H1 (cell line): Measurements from ENCODE around the gene SPINT1. TPM values are rescaled to one million over a fixed set of nuclear protein-coding genes. Genes with fewer than 3 reads are reported as not detected.

Experiments used
- CTCF ChIA-PET: fragments of 300-600 bp; sonication (Branson Sonifier 250); formaldehyde crosslinking; loops from one replicate; lab custom pipeline; 2021; ENCODE audit not compliant: partially characterized antibody; lab: Charles Lee
- POLR2A ChIA-PET: fragments of 300-600 bp; sonication (Branson Sonifier 250); formaldehyde crosslinking; loops from one replicate; lab custom pipeline; 2021; ENCODE audit warnings: inconsistent platforms; ENCODE audit not compliant: partially characterized antibody; lab: Charles Lee
- DNase-seq, 2 experiments: peaks; one replicate each; pipeline versions ENCODE4 v3.0.0 to v3.0.0-alpha.2; 2010 to 2022; ENCODE audit warnings: low spot score in 2 of 2, low read depth in 1 of 2, mixed read lengths in 1 of 2
- FAIRE-seq: peaks from 2 replicates; lab custom pipeline; 2011; peaks lifted over from hg19 to GRCh38; lab: Jason Lieb, UNC
- H2AFZ ChIP-seq: 2 replicates; pipeline ENCODE4 v1.8.1; 2012; ENCODE audit warnings: low read length, inconsistent platforms
- H2AK5ac ChIP-seq: 2 replicates; pipeline ENCODE4 v1.6.1; 2013; ENCODE audit warnings: low read depth, low read length
- H2BK120ac ChIP-seq: replicated peaks from 2 replicates; pipeline ENCODE3; 2013; ENCODE audit warnings: low read depth, low read length, inconsistent platforms
- H2BK12ac ChIP-seq: 2 replicates; pipeline ENCODE4 v1.6.1; 2013; ENCODE audit warnings: low read depth, low read length
- H2BK15ac ChIP-seq: 2 replicates; pipeline ENCODE4 v1.6.1; 2013; ENCODE audit warnings: low read length
- H2BK20ac ChIP-seq: 2 replicates; pipeline ENCODE4 v1.6.1; 2013; ENCODE audit warnings: low read length
- H2BK5ac ChIP-seq: 2 replicates; pipeline ENCODE4 v1.6.1; 2013; ENCODE audit warnings: low read depth, low read length
- H3K14ac ChIP-seq: 2 replicates; pipeline ENCODE4 v1.6.1; 2013; ENCODE audit warnings: inconsistent platforms; ENCODE audit not compliant: insufficient read length
- H3K18ac ChIP-seq: 2 replicates; pipeline ENCODE4 v1.6.1; 2013; ENCODE audit warnings: low read length; ENCODE audit errors: extremely low read depth
- H3K23ac ChIP-seq: 2 replicates; pipeline ENCODE4 v1.6.1; 2013; ENCODE audit warnings: inconsistent platforms; ENCODE audit not compliant: insufficient read length
- H3K23me2 ChIP-seq: 2 replicates; pipeline ENCODE4 v1.6.1; 2013; ENCODE audit warnings: low read depth, low read length
- H3K27ac ChIP-seq: 2 replicates; pipeline ENCODE4 v1.6.1; 2011; ENCODE audit warnings: low read depth, low read length, inconsistent platforms
- H3K27me3 ChIP-seq, 4 experiments: replicated peaks in 1 of 4; 1 replicate in 1 of 4; 2 replicates in 3 of 4; pipeline versions ENCODE4 v1.6.1 to v1.8.1; 2011 to 2013; ENCODE audit warnings: low read length in 3 of 4, mild to moderate bottlenecking in 3 of 4, inconsistent platforms in 2 of 4, mixed read lengths in 2 of 4, moderate library complexity in 1 of 4; ENCODE audit not compliant: control insufficient read depth in 3 of 4, insufficient read depth in 3 of 4; ENCODE audit errors: extremely low read depth in 1 of 4
- H3K36me3 ChIP-seq, 4 experiments: 2 replicates each; pipeline versions ENCODE4 v1.6.1 to v1.8.1; 2011 to 2013; ENCODE audit warnings: mild to moderate bottlenecking in 4 of 4, low read length in 3 of 4, moderate library complexity in 2 of 4, control low read depth in 1 of 4, inconsistent platforms in 1 of 4; ENCODE audit not compliant: insufficient read depth in 4 of 4, control insufficient read depth in 2 of 4
- H3K4ac ChIP-seq: replicated peaks from 2 replicates; pipeline ENCODE3; 2013; ENCODE audit warnings: low read length, low read depth, mixed read lengths, inconsistent platforms; ENCODE audit not compliant: insufficient read length
- H3K4me1 ChIP-seq, 4 experiments: replicated peaks in 1 of 4; 1 replicate in 1 of 4; 2 replicates in 3 of 4; pipeline versions ENCODE4 v1.6.1 to v1.8.1; 2011 to 2013; ENCODE audit warnings: low read length in 3 of 4, inconsistent platforms in 2 of 4, mixed read lengths in 1 of 4; ENCODE audit not compliant: insufficient read depth in 4 of 4, control insufficient read depth in 3 of 4
- H3K4me2 ChIP-seq, 2 experiments: 2 replicates each; pipeline versions ENCODE4 v1.6.1 to v1.8.1; 2011 to 2013; ENCODE audit warnings: low read depth in 2 of 2, low read length in 2 of 2, control low read depth in 1 of 2, inconsistent platforms in 1 of 2, mild to moderate bottlenecking in 1 of 2; ENCODE audit not compliant: insufficient read depth in 1 of 2
- H3K4me3 ChIP-seq, 4 experiments: fragments of 200-600, 300-600 bp in 1 of 4; sonication (generic), shearing (Covaris generic), sonication (Bioruptor Twin) in 1 of 4; 2 replicates each; pipeline versions ENCODE4 v1.5.1 to v1.8.1; 2011 to 2016; ENCODE audit warnings: low read length in 4 of 4, low read depth in 3 of 4, control low read depth in 2 of 4, inconsistent platforms in 2 of 4, mild to moderate bottlenecking in 2 of 4, mixed read lengths in 1 of 4, moderate library complexity in 1 of 4; ENCODE audit not compliant: insufficient read depth in 2 of 4; ENCODE audit errors: extremely low read depth in 1 of 4
- H3K56ac ChIP-seq: replicated peaks from 2 replicates; pipeline ENCODE3; 2013; ENCODE audit warnings: low read depth, mild to moderate bottlenecking, mixed read lengths, low read length, inconsistent platforms; ENCODE audit not compliant: insufficient read length
- H3K79me1 ChIP-seq: 2 replicates; pipeline ENCODE4 v1.6.1; 2013; ENCODE audit warnings: low read depth, low read length, control low read depth
- H3K79me2 ChIP-seq, 2 experiments: 2 replicates each; pipeline versions ENCODE4 v1.6.1 to v1.8.1; 2012 to 2013; ENCODE audit warnings: low read length in 2 of 2, mild to moderate bottlenecking in 2 of 2, inconsistent platforms in 1 of 2; ENCODE audit not compliant: insufficient read depth in 2 of 2, control insufficient read depth in 1 of 2
- H3K9ac ChIP-seq, 4 experiments: replicated peaks in 1 of 4; 1 replicate in 1 of 4; 2 replicates in 3 of 4; pipeline versions ENCODE4 v1.6.1 to v1.8.1; 2011 to 2013; ENCODE audit warnings: low read depth in 3 of 4, low read length in 3 of 4, control low read depth in 2 of 4, mild to moderate bottlenecking in 2 of 4, moderate library complexity in 2 of 4, inconsistent platforms in 1 of 4; ENCODE audit errors: extremely low read depth in 1 of 4
- H3K9me3 ChIP-seq, 2 experiments: 2 replicates each; pipeline versions ENCODE4 v1.6.1 to v1.8.1; 2012 to 2013; ENCODE audit warnings: mild to moderate bottlenecking in 2 of 2, moderate library complexity in 2 of 2, control low read depth in 1 of 2, inconsistent platforms in 1 of 2, low read depth in 1 of 2, low read length in 1 of 2, mixed read lengths in 1 of 2; ENCODE audit not compliant: insufficient read depth in 2 of 2
- H4K20me1 ChIP-seq, 2 experiments: replicated peaks in 1 of 2; 2 replicates each; pipeline versions ENCODE3 to v1.8.1; 2011 to 2013; ENCODE audit warnings: inconsistent platforms in 2 of 2, low read length in 2 of 2, mild to moderate bottlenecking in 1 of 2; ENCODE audit not compliant: insufficient read depth in 2 of 2, control insufficient read depth in 1 of 2
- H4K5ac ChIP-seq: 2 replicates; pipeline ENCODE4 v1.6.1; 2013; ENCODE audit warnings: low read length, low read depth, mixed read lengths, inconsistent platforms; ENCODE audit not compliant: insufficient read length
- H4K8ac ChIP-seq: 2 replicates; pipeline ENCODE4 v1.8.0; 2013; ENCODE audit warnings: mild to moderate bottlenecking, moderate library complexity, low read length, inconsistent platforms; ENCODE audit not compliant: insufficient read depth; ENCODE audit errors: extremely low read depth
- H4K91ac ChIP-seq: replicated peaks from 2 replicates; pipeline ENCODE3; 2013; ENCODE audit warnings: low read length, mixed read lengths, inconsistent platforms; ENCODE audit not compliant: insufficient read length
- PHF8 ChIP-seq: fragments of 200-600 bp; sonication (generic); conservative IDR thresholded peaks from 2 replicates; pipeline ENCODE4 v1.7.1; 2012; ENCODE audit warnings: low read depth, mild to moderate bottlenecking, inconsistent platforms, low read length, moderate library complexity
- TAF7 ChIP-seq: optimal IDR thresholded peaks from 2 replicates; pipeline ENCODE3; 2011; ENCODE audit warnings: low read depth, mild to moderate bottlenecking, inconsistent platforms, low read length, moderate library complexity, borderline replicate concordance
- polyA plus RNA-seq, 7 experiments: library from polyadenylated mRNA; depleted of rRNA in 3 of 7; stranded (reverse) in 5 of 7; unstranded in 2 of 7; fragments of >200 nt in 5 of 7; fragments of 200-250 nt in 2 of 7; gene quantifications; 1 replicate in 5 of 7; 2 replicates in 1 of 7; 4 replicates in 1 of 7; pipeline versions ENCODE4 v1.2.1 to v1.2.3, GENCODE V29; 2011 to 2013; ENCODE audit warnings: missing spikeins in 2 of 7, mixed read lengths in 2 of 7
- total RNA-seq: library from RNA; stranded (reverse); fragmentation: NEBNext Ultra II Directional; extraction: Animal tissue kit (Norgen Biotek cat#: 25700); gene quantifications from 2 replicates; pipeline ENCODE4 v1.2.1, GENCODE V29; 2021

Gene SPINT1
- total and polyA plus RNA-seq, 2 of the 8 experiments (the other 6 are each of a cell fraction or from before 2014, with no cell fraction given), result 117 to 155 TPM

GRCh38 chr15:40832903-40833302 lies 10.9 kb upstream of the SPINT1 start:
- Histone ChIP-seq H4K91ac (no peak overlapping the region), H3K27ac (no peak overlapping the region), H3K27me3 (no peaks in the 10 kb centered on the region), H3K23ac (no peak overlapping the region), H3K14ac (no peak overlapping the region), H3K36me3 (no peaks in the 10 kb centered on the region), H3K79me2 (no peaks in the 10 kb centered on the region), H2BK120ac (no peak overlapping the region), H2BK5ac (no peak overlapping the region), H3K56ac (no peak overlapping the region), H2AFZ (no peak overlapping the region), H3K4ac (no peak overlapping the region), H3K9me3 (no peaks in the 10 kb centered on the region), H3K23me2 (no peaks in the 10 kb centered on the region), H3K79me1 (no peaks in the 10 kb centered on the region), H3K4me1 (no peaks in the 10 kb centered on the region), H2AK5ac (no peak overlapping the region), H2BK15ac (no peak overlapping the region), H3K4me2 (no peak overlapping the region), H4K5ac (no peak overlapping the region), H2BK12ac (no peak overlapping the region), H3K9ac (no peak overlapping the region), H4K20me1 (no peaks in the 10 kb centered on the region), H2BK20ac (no peak overlapping the region), H3K4me3 (no peak overlapping the region), H3K18ac (no peak overlapping the region), H4K8ac (no peak overlapping the region)
- POLR2A ChIA-PET, result interaction anchor here (0.7 to 1.4 kb wide), 3 partner anchors 10 to 142 kb away, joined by 3 to 6 read pairs (median 3); partner anchors contain the start of gene SPINT1
- CTCF ChIA-PET, result interaction anchor here (0.6 to 2.6 kb wide), 5 partner anchors 11 to 478 kb away, joined by 3 to 8 read pairs (median 3); partner anchors contain the start of gene SPINT1
- TF ChIP-seq PHF8, result no peak
- TF ChIP-seq TAF7, result no peak
- no peak for DNase-seq
- no peak for FAIRE-seq
